Smooth muscle cell (in vitro differentiated cells): ENCODE results near the gene ADGRV1. TPM values are rescaled to one million over a fixed set of nuclear protein-coding genes. Genes with fewer than 3 reads are reported as not detected.

Experiments used
- DNase-seq: peaks from one replicate; lab custom pipeline; 2025; ENCODE audit not compliant: unreplicated experiment; lab: John Stamatoyannopoulos, UW
- H2AFZ ChIP-seq: fragments of 200-600 bp; sonication (generic); 2 replicates; pipeline ENCODE4 v1.6.0; 2016; ENCODE audit warnings: antibody characterized with exemption, low read depth, mild to moderate bottlenecking
- H3F3A ChIP-seq: fragments of 200-600 bp; sonication (generic); 2 replicates; pipeline ENCODE4 v1.6.0; 2017; ENCODE audit warnings: antibody characterized with exemption, low read depth
- H3K27ac ChIP-seq: fragments of 200-600 bp; sonication (generic); 2 replicates; pipeline ENCODE4 v1.5.1; 2016; ENCODE audit warnings: low read depth, mild to moderate bottlenecking
- H3K27me3 ChIP-seq: fragments of 200-600 bp; sonication (generic); 2 replicates; pipeline ENCODE4 v1.6.1; 2016; ENCODE audit warnings: low read depth, mild to moderate bottlenecking
- H3K36me3 ChIP-seq: fragments of 200-600 bp; sonication (generic); 2 replicates; pipeline ENCODE4 v1.5.1; 2016; ENCODE audit warnings: low read depth
- H3K4me1 ChIP-seq: fragments of 200-600 bp; sonication (generic); 2 replicates; pipeline ENCODE4 v1.5.1; 2016; ENCODE audit warnings: low read depth
- H3K4me2 ChIP-seq: fragments of 200-600 bp; sonication (generic); 2 replicates; pipeline ENCODE4 v1.6.0; 2016; ENCODE audit warnings: mild to moderate bottlenecking
- H3K4me3 ChIP-seq: fragments of 200-600 bp; sonication (generic); 2 replicates; pipeline ENCODE4 v1.5.1; 2016; ENCODE audit warnings: mild to moderate bottlenecking
- H3K79me2 ChIP-seq: fragments of 200-600 bp; sonication (generic); 2 replicates; pipeline ENCODE4 v1.6.0; 2016; ENCODE audit warnings: low read depth, mild to moderate bottlenecking
- H3K9ac ChIP-seq: fragments of 200-600 bp; sonication (generic); 2 replicates; pipeline ENCODE4 v1.6.0; 2016; ENCODE audit warnings: low read depth
- H3K9me3 ChIP-seq: fragments of 200-600 bp; sonication (generic); replicated peaks from 2 replicates; pipeline ENCODE4 v1.5.1; 2016; ENCODE audit warnings: low read depth
- H4K20me1 ChIP-seq: fragments of 200-600 bp; sonication (generic); 2 replicates; pipeline ENCODE4 v1.6.0; 2016; ENCODE audit warnings: low read depth
- WGBS: methylation state at CpG from one replicate; pipeline ENCODE4 v1.1.7; 2016; ENCODE audit warnings: low lambda C conversion rate; 5-methylcytosine and 5-hydroxymethylcytosine counted together
- polyA plus RNA-seq: library from polyadenylated mRNA; unstranded; fragments of >200 nt; fragmentation: Nextera tagmentation; extraction: Ambion mirVana; gene quantifications from 2 replicates; pipeline ENCODE4 v1.2.1, GENCODE V29; 2016
- total RNA-seq: library from RNA; depleted of rRNA; stranded (reverse); fragments of >200 nt; gene quantifications from 2 replicates; pipeline ENCODE4 v1.2.3, GENCODE V29; 2014
- TF ChIP-seq, protein P1 (sequence below): fragments of 200-600 bp; sonication (generic); IDR thresholded peaks from 2 replicates; pipeline ENCODE4 v1.5.1; 2017; ENCODE audit warnings: borderline replicate concordance, mild to moderate bottlenecking, antibody characterized with exemption; ENCODE audit not compliant: insufficient read depth, poor library complexity, severe bottlenecking

ADGRV1 gene, protein sequence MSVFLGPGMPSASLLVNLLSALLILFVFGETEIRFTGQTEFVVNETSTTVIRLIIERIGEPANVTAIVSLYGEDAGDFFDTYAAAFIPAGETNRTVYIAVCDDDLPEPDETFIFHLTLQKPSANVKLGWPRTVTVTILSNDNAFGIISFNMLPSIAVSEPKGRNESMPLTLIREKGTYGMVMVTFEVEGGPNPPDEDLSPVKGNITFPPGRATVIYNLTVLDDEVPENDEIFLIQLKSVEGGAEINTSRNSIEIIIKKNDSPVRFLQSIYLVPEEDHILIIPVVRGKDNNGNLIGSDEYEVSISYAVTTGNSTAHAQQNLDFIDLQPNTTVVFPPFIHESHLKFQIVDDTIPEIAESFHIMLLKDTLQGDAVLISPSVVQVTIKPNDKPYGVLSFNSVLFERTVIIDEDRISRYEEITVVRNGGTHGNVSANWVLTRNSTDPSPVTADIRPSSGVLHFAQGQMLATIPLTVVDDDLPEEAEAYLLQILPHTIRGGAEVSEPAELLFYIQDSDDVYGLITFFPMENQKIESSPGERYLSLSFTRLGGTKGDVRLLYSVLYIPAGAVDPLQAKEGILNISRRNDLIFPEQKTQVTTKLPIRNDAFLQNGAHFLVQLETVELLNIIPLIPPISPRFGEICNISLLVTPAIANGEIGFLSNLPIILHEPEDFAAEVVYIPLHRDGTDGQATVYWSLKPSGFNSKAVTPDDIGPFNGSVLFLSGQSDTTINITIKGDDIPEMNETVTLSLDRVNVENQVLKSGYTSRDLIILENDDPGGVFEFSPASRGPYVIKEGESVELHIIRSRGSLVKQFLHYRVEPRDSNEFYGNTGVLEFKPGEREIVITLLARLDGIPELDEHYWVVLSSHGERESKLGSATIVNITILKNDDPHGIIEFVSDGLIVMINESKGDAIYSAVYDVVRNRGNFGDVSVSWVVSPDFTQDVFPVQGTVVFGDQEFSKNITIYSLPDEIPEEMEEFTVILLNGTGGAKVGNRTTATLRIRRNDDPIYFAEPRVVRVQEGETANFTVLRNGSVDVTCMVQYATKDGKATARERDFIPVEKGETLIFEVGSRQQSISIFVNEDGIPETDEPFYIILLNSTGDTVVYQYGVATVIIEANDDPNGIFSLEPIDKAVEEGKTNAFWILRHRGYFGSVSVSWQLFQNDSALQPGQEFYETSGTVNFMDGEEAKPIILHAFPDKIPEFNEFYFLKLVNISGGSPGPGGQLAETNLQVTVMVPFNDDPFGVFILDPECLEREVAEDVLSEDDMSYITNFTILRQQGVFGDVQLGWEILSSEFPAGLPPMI (N-terminal part only)
- total RNA-seq (17.7 and 18.3 TPM in 2 replicates), polyA plus RNA-seq (16.8 and 24.5 TPM in 2 replicates)

GRCh38 chr5:90558344-90559192 lies at the start of gene ADGRV1:
Gene ADGRV1, plus strand, starts transcription at chr5:90558797. Its CDS starts 99 bp downstream, at chr5:90558896.
- Histone ChIP-seq H3K27me3 (peaks cover 72% of the 10 kb centered on the region), H2AFZ (peak within 1 kb of the TSS; percentile 23)
- TF ChIP-seq, protein P1, sequence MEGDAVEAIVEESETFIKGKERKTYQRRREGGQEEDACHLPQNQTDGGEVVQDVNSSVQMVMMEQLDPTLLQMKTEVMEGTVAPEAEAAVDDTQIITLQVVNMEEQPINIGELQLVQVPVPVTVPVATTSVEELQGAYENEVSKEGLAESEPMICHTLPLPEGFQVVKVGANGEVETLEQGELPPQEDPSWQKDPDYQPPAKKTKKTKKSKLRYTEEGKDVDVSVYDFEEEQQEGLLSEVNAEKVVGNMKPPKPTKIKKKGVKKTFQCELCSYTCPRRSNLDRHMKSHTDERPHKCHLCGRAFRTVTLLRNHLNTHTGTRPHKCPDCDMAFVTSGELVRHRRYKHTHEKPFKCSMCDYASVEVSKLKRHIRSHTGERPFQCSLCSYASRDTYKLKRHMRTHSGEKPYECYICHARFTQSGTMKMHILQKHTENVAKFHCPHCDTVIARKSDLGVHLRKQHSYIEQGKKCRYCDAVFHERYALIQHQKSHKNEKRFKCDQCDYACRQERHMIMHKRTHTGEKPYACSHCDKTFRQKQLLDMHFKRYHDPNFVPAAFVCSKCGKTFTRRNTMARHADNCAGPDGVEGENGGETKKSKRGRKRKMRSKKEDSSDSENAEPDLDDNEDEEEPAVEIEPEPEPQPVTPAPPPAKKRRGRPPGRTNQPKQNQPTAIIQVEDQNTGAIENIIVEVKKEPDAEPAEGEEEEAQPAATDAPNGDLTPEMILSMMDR, result no peak

GRCh38 chr5:90510438-90510837 lies 48.2 kb upstream of the ADGRV1 start:
- DNase-seq, result no peak
- TF ChIP-seq, protein P1, result no peak
- 100% methylated on average over 1 of the region's 1 CpG for WGBS
- H3K4me2 ChIP-seq, result no peak overlapping the region
- H3F3A ChIP-seq, result no peaks in the 10 kb centered on the region
- no peaks in the 10 kb centered on the region for H3K27me3 ChIP-seq
- H4K20me1 ChIP-seq, result no peaks in the 10 kb centered on the region
- no peaks in the 10 kb centered on the region for H3K9me3 ChIP-seq
- H3K27ac ChIP-seq, result no peak overlapping the region
- H3K9ac ChIP-seq, result no peak overlapping the region
- no peaks in the 10 kb centered on the region for H3K79me2 ChIP-seq
- no peaks in the 10 kb centered on the region for H3K36me3 ChIP-seq
- no peaks in the 10 kb centered on the region for H3K4me1 ChIP-seq
- no peak overlapping the region for H2AFZ ChIP-seq
- H3K4me3 ChIP-seq, result no peak overlapping the region

More at GRCh38 chr5:90558344-90559192, at the start of gene ADGRV1:
- Histone ChIP-seq H3K9ac (no peak within 1 kb of the TSS), H3F3A (no peaks in the 10 kb centered on the region), H3K9me3 (no peaks in the 10 kb centered on the region), H3K79me2 (no peaks in the 10 kb centered on the region), H3K4me2 (peak within 1 kb of the TSS; percentile 84), H4K20me1 (no peaks in the 10 kb centered on the region), H3K4me3 (peak within 1 kb of the TSS; percentile 48), H3K36me3 (no peaks in the 10 kb centered on the region), H3K27ac (no peak within 1 kb of the TSS), H3K4me1 (peaks cover 38% of the 10 kb centered on the region)
- no peak for DNase-seq
- 1% methylated on average over 45 of the region's 60 CpGs for WGBS

GRCh38 chr5:90514520-90514919 lies 44.1 kb upstream of the ADGRV1 start:
- H3K4me2 ChIP-seq, result no peak overlapping the region
- TF ChIP-seq, protein P1, result no peak
- no peaks in the 10 kb centered on the region for H3F3A ChIP-seq
- no peaks in the 10 kb centered on the region for H3K36me3 ChIP-seq
- H3K4me1 ChIP-seq, result no peaks in the 10 kb centered on the region
- WGBS, result 89% methylated on average over 3 of the region's 3 CpGs
- no peak for DNase-seq
- no peaks in the 10 kb centered on the region for H3K27me3 ChIP-seq
- H2AFZ ChIP-seq, result no peak overlapping the region
- H3K79me2 ChIP-seq, result no peaks in the 10 kb centered on the region
- no peaks in the 10 kb centered on the region for H3K9me3 ChIP-seq
- H3K9ac ChIP-seq, result no peak overlapping the region
- H3K4me3 ChIP-seq, result no peak overlapping the region
- peaks cover 5% of the 10 kb centered on the region for H4K20me1 ChIP-seq
- H3K27ac ChIP-seq, result no peak overlapping the region
